Spleen (tissue), 7 donors: ENCODE results near the gene CNTNAP2.

Experiments used
- POLR2A ChIP-seq, 3 donors: fragments of 450-650 bp; IDR thresholded peaks; one replicate each; pipeline ENCODE4 v1.5.1; 2017; ENCODE audit warnings: antibody characterized with exemption in 3 of 3, mild to moderate bottlenecking in 1 of 3
- TF ChIP-seq, protein P1 (sequence below), 11 experiments: fragments of 200-600 bp in 7 of 11; fragments of 450-650 bp in 4 of 11; sonication (generic) in 4 of 11; IDR thresholded peaks in 8 of 11; conservative IDR thresholded peaks in 3 of 11; 1 replicate in 7 of 11; 2 replicates in 4 of 11; pipeline versions ENCODE4 v1.4.0 to v1.8.0; 2016 to 2021; ENCODE audit warnings: antibody characterized with exemption in 11 of 11, inconsistent platforms in 4 of 11, mild to moderate bottlenecking in 1 of 11
- donor health status: DM: no; HTN: no; CAD: no; lungs with moderate emphysema.
- donor health status: DM: no; HTN: no; CAD: no.
- donor health status: DM: no; HTN: no; CAD: no.

DNA sequence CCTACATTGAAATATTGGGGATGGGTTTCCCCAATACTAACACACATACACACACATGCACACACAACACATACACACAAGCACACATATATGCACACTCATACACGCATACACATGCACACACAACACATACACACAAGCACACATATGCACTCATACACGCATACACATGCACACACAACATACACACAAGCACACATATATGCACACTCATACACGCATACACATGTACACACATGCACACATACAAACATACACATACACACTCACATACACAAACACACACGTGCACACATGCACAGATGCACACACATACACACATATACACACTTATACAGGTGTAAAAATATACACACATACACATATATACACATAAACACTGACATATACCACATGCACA, 2346.6 kb downstream of the CNTNAP2 start:
- TF ChIP-seq POLR2A (IDR thresholded peaks at IDR 0.05) = no peak
- TF ChIP-seq, protein P1, sequence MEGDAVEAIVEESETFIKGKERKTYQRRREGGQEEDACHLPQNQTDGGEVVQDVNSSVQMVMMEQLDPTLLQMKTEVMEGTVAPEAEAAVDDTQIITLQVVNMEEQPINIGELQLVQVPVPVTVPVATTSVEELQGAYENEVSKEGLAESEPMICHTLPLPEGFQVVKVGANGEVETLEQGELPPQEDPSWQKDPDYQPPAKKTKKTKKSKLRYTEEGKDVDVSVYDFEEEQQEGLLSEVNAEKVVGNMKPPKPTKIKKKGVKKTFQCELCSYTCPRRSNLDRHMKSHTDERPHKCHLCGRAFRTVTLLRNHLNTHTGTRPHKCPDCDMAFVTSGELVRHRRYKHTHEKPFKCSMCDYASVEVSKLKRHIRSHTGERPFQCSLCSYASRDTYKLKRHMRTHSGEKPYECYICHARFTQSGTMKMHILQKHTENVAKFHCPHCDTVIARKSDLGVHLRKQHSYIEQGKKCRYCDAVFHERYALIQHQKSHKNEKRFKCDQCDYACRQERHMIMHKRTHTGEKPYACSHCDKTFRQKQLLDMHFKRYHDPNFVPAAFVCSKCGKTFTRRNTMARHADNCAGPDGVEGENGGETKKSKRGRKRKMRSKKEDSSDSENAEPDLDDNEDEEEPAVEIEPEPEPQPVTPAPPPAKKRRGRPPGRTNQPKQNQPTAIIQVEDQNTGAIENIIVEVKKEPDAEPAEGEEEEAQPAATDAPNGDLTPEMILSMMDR (IDR thresholded peaks at IDR 0.05 in 8 of 11, conservative IDR thresholded peaks at IDR 0.05 in 3 of 11) = no peak
